Ishikawa (cell line): ENCODE data around the gene TNFRSF12A.

Experiments used
- CEBPB ChIP-seq: IDR thresholded peaks from 2 replicates; pipeline ENCODE4 v1.6.1; 2012
- CREB1 ChIP-seq: IDR thresholded peaks from 2 replicates; pipeline ENCODE4 v1.6.1; 2012; ENCODE audit warnings: low read depth
- EGR1 ChIP-seq: IDR thresholded peaks from 2 replicates; pipeline ENCODE4 v1.6.1; 2012
- EP300 ChIP-seq: IDR thresholded peaks from 2 replicates; pipeline ENCODE4 v1.6.1; 2012; ENCODE audit warnings: borderline replicate concordance
- FOXM1 ChIP-seq: IDR thresholded peaks from 2 replicates; pipeline ENCODE4 v1.6.1; 2012; ENCODE audit warnings: low read depth, borderline replicate concordance
- NFIC ChIP-seq: IDR thresholded peaks from 2 replicates; pipeline ENCODE4 v1.6.1; 2012
- RAD21 ChIP-seq: IDR thresholded peaks from 2 replicates; pipeline ENCODE4 v1.6.1; 2012; ENCODE audit warnings: low read depth
- REST ChIP-seq: IDR thresholded peaks from 2 replicates; pipeline ENCODE4 v1.6.1; 2012; ENCODE audit warnings: low read depth, mild to moderate bottlenecking
- TAF1 ChIP-seq: IDR thresholded peaks from 2 replicates; pipeline ENCODE4 v1.6.1; 2012; ENCODE audit warnings: low read depth, mild to moderate bottlenecking
- TCF12 ChIP-seq: IDR thresholded peaks from 2 replicates; pipeline ENCODE4 v1.6.1; 2012; ENCODE audit warnings: low read depth
- TEAD4 ChIP-seq: IDR thresholded peaks from 2 replicates; pipeline ENCODE4 v1.6.1; 2012
- YY1 ChIP-seq: IDR thresholded peaks from 2 replicates; pipeline ENCODE4 v1.6.1; 2012; ENCODE audit warnings: low read depth
- ZBTB7A ChIP-seq: IDR thresholded peaks from 2 replicates; pipeline ENCODE4 v1.6.1; 2012; ENCODE audit warnings: low read depth
- TF ChIP-seq, protein P1 (sequence below): IDR thresholded peaks from 2 replicates; pipeline ENCODE4 v1.6.1; 2012
- TF ChIP-seq, protein P2 (sequence below): IDR thresholded peaks from 2 replicates; pipeline ENCODE4 v1.6.1; 2012

TNFRSF12A gene

GRCh38 chr16:3026609-3027488, 6.7 kb downstream of the TNFRSF12A start:
- no peak for TF ChIP-seq TCF12
- no peak for TF ChIP-seq YY1
- TF ChIP-seq TEAD4: no peak
- no peak for TF ChIP-seq EP300
- TF ChIP-seq, protein P1, sequence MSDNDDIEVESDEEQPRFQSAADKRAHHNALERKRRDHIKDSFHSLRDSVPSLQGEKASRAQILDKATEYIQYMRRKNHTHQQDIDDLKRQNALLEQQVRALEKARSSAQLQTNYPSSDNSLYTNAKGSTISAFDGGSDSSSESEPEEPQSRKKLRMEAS: no peak
- TF ChIP-seq CREB1: no peak
- TF ChIP-seq, protein P2, sequence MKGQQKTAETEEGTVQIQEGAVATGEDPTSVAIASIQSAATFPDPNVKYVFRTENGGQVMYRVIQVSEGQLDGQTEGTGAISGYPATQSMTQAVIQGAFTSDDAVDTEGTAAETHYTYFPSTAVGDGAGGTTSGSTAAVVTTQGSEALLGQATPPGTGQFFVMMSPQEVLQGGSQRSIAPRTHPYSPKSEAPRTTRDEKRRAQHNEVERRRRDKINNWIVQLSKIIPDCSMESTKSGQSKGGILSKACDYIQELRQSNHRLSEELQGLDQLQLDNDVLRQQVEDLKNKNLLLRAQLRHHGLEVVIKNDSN: no peak
- TF ChIP-seq EGR1: no peak
- TF ChIP-seq RAD21: no peak
- TF ChIP-seq REST: no peak

GRCh38 chr16:3027489-3027795, 7.3 kb downstream of the TNFRSF12A start:
- no peak for TF ChIP-seq REST
- TF ChIP-seq YY1: no peak
- TF ChIP-seq, protein P2: no peak
- TF ChIP-seq, protein P1: no peak
- TF ChIP-seq TEAD4: no peak
- no peak for TF ChIP-seq TCF12

- TF ChIP-seq REST (no peak), RAD21 (peak; percentile 69), TEAD4 (no peak), NFIC (no peak), YY1 (no peak), TCF12 (peak; percentile 26; the same call in 1 of the 2 replicates)
- TF ChIP-seq, protein P1: peak; percentile 73; the same call in 1 of the 2 replicates
Measured at GRCh38 chr16:3027983-3028715, 8.0 kb downstream of the TNFRSF12A start.

- no peak for TF ChIP-seq TAF1
- no peak for TF ChIP-seq RAD21
- TF ChIP-seq, protein P2: no peak
- TF ChIP-seq EGR1: no peak
- TF ChIP-seq FOXM1: no peak
- TF ChIP-seq REST: no peak
- TF ChIP-seq EP300: no peak
- TF ChIP-seq, protein P1: no peak
- TF ChIP-seq YY1: no peak
- no peak for TF ChIP-seq CREB1
- TF ChIP-seq CEBPB: no peak
- TF ChIP-seq TEAD4: no peak
- no peak for TF ChIP-seq TCF12
- no peak for TF ChIP-seq ZBTB7A
- TF ChIP-seq NFIC: no peak
Measured at GRCh38 chr16:3028716-3029319, 8.7 kb downstream of the TNFRSF12A start.
